HEK293T (cell line): ENCODE data around the gene DDX39B.

Experiments
- ARNT ChIP-seq: fragments of 450-650 bp; IDR thresholded peaks from 2 replicates; pipeline ENCODE4 v1.6.1; 2017; ENCODE audit warnings: mild to moderate bottlenecking
- ELF4 ChIP-seq: fragments of 450-650 bp; IDR thresholded peaks from 2 replicates; pipeline ENCODE4 v1.6.1; 2017; ENCODE audit warnings: antibody characterized with exemption
- FOXM1 ChIP-seq: fragments of 450-650 bp; IDR thresholded peaks from 2 replicates; pipeline ENCODE4 v1.6.1; 2017; ENCODE audit warnings: mild to moderate bottlenecking, borderline replicate concordance
- L3MBTL2 ChIP-seq: fragments of 450-650 bp; conservative IDR thresholded peaks from 2 replicates; pipeline ENCODE4 v1.6.1; 2016; ENCODE audit warnings: mild to moderate bottlenecking
- SP1 ChIP-seq: fragments of 450-650 bp; IDR thresholded peaks from 2 replicates; pipeline ENCODE4 v1.6.1; 2017
- TARDBP ChIP-seq: fragments of 450-650 bp; IDR thresholded peaks from 2 replicates; pipeline ENCODE4 v1.6.1; 2016

- TF ChIP-seq SP1 = no peak
- no peak for TF ChIP-seq ARNT
- TF ChIP-seq L3MBTL2 = no peak
- TF ChIP-seq FOXM1 = no peak
- no peak for TF ChIP-seq ELF4
- TF ChIP-seq TARDBP = no peak
Measured at GRCh38 chr6:31577579-31577966, 35.8 kb upstream of the DDX39B start.
